H1 (cell line): Measurements from ENCODE around the gene CCDC93. TPM values are rescaled to one million over a fixed set of nuclear protein-coding genes. Genes with fewer than 3 reads are reported as not detected.

Source experiments
- CTCF ChIA-PET: fragments of 300-600 bp; sonication (Branson Sonifier 250); formaldehyde crosslinking; loops from one replicate; lab custom pipeline; 2021; ENCODE audit not compliant: partially characterized antibody; lab: Charles Lee
- POLR2A ChIA-PET: fragments of 300-600 bp; sonication (Branson Sonifier 250); formaldehyde crosslinking; loops from one replicate; lab custom pipeline; 2021; ENCODE audit warnings: inconsistent platforms; ENCODE audit not compliant: partially characterized antibody; lab: Charles Lee
- DNase-seq, 2 experiments: peaks; one replicate each; pipeline versions ENCODE4 v3.0.0 to v3.0.0-alpha.2; 2010 to 2022; ENCODE audit warnings: low spot score in 2 of 2, low read depth in 1 of 2, mixed read lengths in 1 of 2
- FAIRE-seq: peaks from 2 replicates; lab custom pipeline; 2011; peaks lifted over from hg19 to GRCh38; lab: Jason Lieb, UNC
- H2AFZ ChIP-seq: 2 replicates; pipeline ENCODE4 v1.8.1; 2012; ENCODE audit warnings: low read length, inconsistent platforms
- H2AK5ac ChIP-seq: 2 replicates; pipeline ENCODE4 v1.6.1; 2013; ENCODE audit warnings: low read depth, low read length
- H2BK120ac ChIP-seq: replicated peaks from 2 replicates; pipeline ENCODE3; 2013; ENCODE audit warnings: low read depth, low read length, inconsistent platforms
- H2BK12ac ChIP-seq: 2 replicates; pipeline ENCODE4 v1.6.1; 2013; ENCODE audit warnings: low read depth, low read length
- H2BK15ac ChIP-seq: 2 replicates; pipeline ENCODE4 v1.6.1; 2013; ENCODE audit warnings: low read length
- H2BK20ac ChIP-seq: 2 replicates; pipeline ENCODE4 v1.6.1; 2013; ENCODE audit warnings: low read length
- H2BK5ac ChIP-seq: 2 replicates; pipeline ENCODE4 v1.6.1; 2013; ENCODE audit warnings: low read depth, low read length
- H3K14ac ChIP-seq: 2 replicates; pipeline ENCODE4 v1.6.1; 2013; ENCODE audit warnings: inconsistent platforms; ENCODE audit not compliant: insufficient read length
- H3K18ac ChIP-seq: 2 replicates; pipeline ENCODE4 v1.6.1; 2013; ENCODE audit warnings: low read length; ENCODE audit errors: extremely low read depth
- H3K23ac ChIP-seq: 2 replicates; pipeline ENCODE4 v1.6.1; 2013; ENCODE audit warnings: inconsistent platforms; ENCODE audit not compliant: insufficient read length
- H3K23me2 ChIP-seq: 2 replicates; pipeline ENCODE4 v1.6.1; 2013; ENCODE audit warnings: low read depth, low read length
- H3K27ac ChIP-seq: 2 replicates; pipeline ENCODE4 v1.6.1; 2011; ENCODE audit warnings: low read depth, low read length, inconsistent platforms
- H3K27me3 ChIP-seq, 4 experiments: replicated peaks in 1 of 4; 1 replicate in 1 of 4; 2 replicates in 3 of 4; pipeline versions ENCODE4 v1.6.1 to v1.8.1; 2011 to 2013; ENCODE audit warnings: low read length in 3 of 4, mild to moderate bottlenecking in 3 of 4, inconsistent platforms in 2 of 4, mixed read lengths in 2 of 4, moderate library complexity in 1 of 4; ENCODE audit not compliant: control insufficient read depth in 3 of 4, insufficient read depth in 3 of 4; ENCODE audit errors: extremely low read depth in 1 of 4
- H3K36me3 ChIP-seq, 4 experiments: 2 replicates each; pipeline versions ENCODE4 v1.6.1 to v1.8.1; 2011 to 2013; ENCODE audit warnings: mild to moderate bottlenecking in 4 of 4, low read length in 3 of 4, moderate library complexity in 2 of 4, control low read depth in 1 of 4, inconsistent platforms in 1 of 4; ENCODE audit not compliant: insufficient read depth in 4 of 4, control insufficient read depth in 2 of 4
- H3K4ac ChIP-seq: replicated peaks from 2 replicates; pipeline ENCODE3; 2013; ENCODE audit warnings: low read length, low read depth, mixed read lengths, inconsistent platforms; ENCODE audit not compliant: insufficient read length
- H3K4me1 ChIP-seq, 4 experiments: replicated peaks in 1 of 4; 1 replicate in 1 of 4; 2 replicates in 3 of 4; pipeline versions ENCODE4 v1.6.1 to v1.8.1; 2011 to 2013; ENCODE audit warnings: low read length in 3 of 4, inconsistent platforms in 2 of 4, mixed read lengths in 1 of 4; ENCODE audit not compliant: insufficient read depth in 4 of 4, control insufficient read depth in 3 of 4
- H3K4me2 ChIP-seq, 2 experiments: 2 replicates each; pipeline versions ENCODE4 v1.6.1 to v1.8.1; 2011 to 2013; ENCODE audit warnings: low read depth in 2 of 2, low read length in 2 of 2, control low read depth in 1 of 2, inconsistent platforms in 1 of 2, mild to moderate bottlenecking in 1 of 2; ENCODE audit not compliant: insufficient read depth in 1 of 2
- H3K4me3 ChIP-seq, 4 experiments: fragments of 200-600, 300-600 bp in 1 of 4; sonication (generic), shearing (Covaris generic), sonication (Bioruptor Twin) in 1 of 4; 2 replicates each; pipeline versions ENCODE4 v1.5.1 to v1.8.1; 2011 to 2016; ENCODE audit warnings: low read length in 4 of 4, low read depth in 3 of 4, control low read depth in 2 of 4, inconsistent platforms in 2 of 4, mild to moderate bottlenecking in 2 of 4, mixed read lengths in 1 of 4, moderate library complexity in 1 of 4; ENCODE audit not compliant: insufficient read depth in 2 of 4; ENCODE audit errors: extremely low read depth in 1 of 4
- H3K56ac ChIP-seq: replicated peaks from 2 replicates; pipeline ENCODE3; 2013; ENCODE audit warnings: low read depth, mild to moderate bottlenecking, mixed read lengths, low read length, inconsistent platforms; ENCODE audit not compliant: insufficient read length
- H3K79me1 ChIP-seq: 2 replicates; pipeline ENCODE4 v1.6.1; 2013; ENCODE audit warnings: low read depth, low read length, control low read depth
- H3K79me2 ChIP-seq, 2 experiments: 2 replicates each; pipeline versions ENCODE4 v1.6.1 to v1.8.1; 2012 to 2013; ENCODE audit warnings: low read length in 2 of 2, mild to moderate bottlenecking in 2 of 2, inconsistent platforms in 1 of 2; ENCODE audit not compliant: insufficient read depth in 2 of 2, control insufficient read depth in 1 of 2
- H3K9ac ChIP-seq, 4 experiments: replicated peaks in 1 of 4; 1 replicate in 1 of 4; 2 replicates in 3 of 4; pipeline versions ENCODE4 v1.6.1 to v1.8.1; 2011 to 2013; ENCODE audit warnings: low read depth in 3 of 4, low read length in 3 of 4, control low read depth in 2 of 4, mild to moderate bottlenecking in 2 of 4, moderate library complexity in 2 of 4, inconsistent platforms in 1 of 4; ENCODE audit errors: extremely low read depth in 1 of 4
- H3K9me3 ChIP-seq, 2 experiments: 2 replicates each; pipeline versions ENCODE4 v1.6.1 to v1.8.1; 2012 to 2013; ENCODE audit warnings: mild to moderate bottlenecking in 2 of 2, moderate library complexity in 2 of 2, control low read depth in 1 of 2, inconsistent platforms in 1 of 2, low read depth in 1 of 2, low read length in 1 of 2, mixed read lengths in 1 of 2; ENCODE audit not compliant: insufficient read depth in 2 of 2
- H4K20me1 ChIP-seq, 2 experiments: replicated peaks in 1 of 2; 2 replicates each; pipeline versions ENCODE3 to v1.8.1; 2011 to 2013; ENCODE audit warnings: inconsistent platforms in 2 of 2, low read length in 2 of 2, mild to moderate bottlenecking in 1 of 2; ENCODE audit not compliant: insufficient read depth in 2 of 2, control insufficient read depth in 1 of 2
- H4K5ac ChIP-seq: 2 replicates; pipeline ENCODE4 v1.6.1; 2013; ENCODE audit warnings: low read length, low read depth, mixed read lengths, inconsistent platforms; ENCODE audit not compliant: insufficient read length
- H4K8ac ChIP-seq: 2 replicates; pipeline ENCODE4 v1.8.0; 2013; ENCODE audit warnings: mild to moderate bottlenecking, moderate library complexity, low read length, inconsistent platforms; ENCODE audit not compliant: insufficient read depth; ENCODE audit errors: extremely low read depth
- H4K91ac ChIP-seq: replicated peaks from 2 replicates; pipeline ENCODE3; 2013; ENCODE audit warnings: low read length, mixed read lengths, inconsistent platforms; ENCODE audit not compliant: insufficient read length
- ZNF274 ChIP-seq: IDR thresholded peaks from 2 replicates; pipeline ENCODE4 v1.7.0; 2012; ENCODE audit warnings: low read length, borderline replicate concordance; ENCODE audit errors: extremely low read depth
- polyA plus RNA-seq, 7 experiments: library from polyadenylated mRNA; depleted of rRNA in 3 of 7; stranded (reverse) in 5 of 7; unstranded in 2 of 7; fragments of >200 nt in 5 of 7; fragments of 200-250 nt in 2 of 7; gene quantifications; 1 replicate in 5 of 7; 2 replicates in 1 of 7; 4 replicates in 1 of 7; pipeline versions ENCODE4 v1.2.1 to v1.2.3, GENCODE V29; 2011 to 2013; ENCODE audit warnings: missing spikeins in 2 of 7, mixed read lengths in 2 of 7
- total RNA-seq: library from RNA; stranded (reverse); fragmentation: NEBNext Ultra II Directional; extraction: Animal tissue kit (Norgen Biotek cat#: 25700); gene quantifications from 2 replicates; pipeline ENCODE4 v1.2.1, GENCODE V29; 2021

Gene CCDC93
- total and polyA plus RNA-seq, 2 of the 8 experiments (the other 6 are each of a cell fraction or from before 2014, with no cell fraction given), result 5.5 to 18.0 TPM

DNA sequence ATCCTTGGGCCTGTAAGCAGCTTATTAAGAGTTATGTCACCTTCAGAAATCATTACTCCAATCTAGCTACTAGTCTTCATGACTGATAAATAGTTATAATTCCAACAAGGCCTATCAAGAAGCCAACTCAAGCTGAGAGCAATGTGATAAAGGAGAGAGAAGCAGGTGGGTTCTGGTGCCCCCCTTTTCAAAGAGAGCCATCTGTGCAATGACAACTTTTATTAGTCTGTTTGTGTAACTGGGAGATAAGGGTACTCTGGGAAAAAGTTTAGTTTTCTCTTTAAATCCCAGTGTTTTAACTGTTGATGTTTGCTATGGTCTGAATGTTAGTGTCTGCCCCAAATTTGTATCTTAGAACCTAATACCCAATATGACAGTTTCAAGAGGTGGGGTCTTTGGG, 60.6 kb downstream of the CCDC93 start:
- H4K20me1 ChIP-seq, result no peaks in the 10 kb centered on the region
- H2AK5ac ChIP-seq, result no peak overlapping the region
- no peak overlapping the region for H2BK120ac ChIP-seq
- no peaks in the 10 kb centered on the region for H3K9me3 ChIP-seq
- H4K5ac ChIP-seq, result no peak overlapping the region
- H2BK20ac ChIP-seq, result no peak overlapping the region
- FAIRE-seq (no peak), DNase-seq (no peak)
- TF ChIP-seq ZNF274, result no peak
- ChIA-PET CTCF (interaction anchor here (4.7 kb wide), 1 partner anchor 50 kb away, joined by 26 read pairs; no protein-coding TSS in a partner anchor), POLR2A (no interaction called here)
- no peak overlapping the region for H3K4ac ChIP-seq
- H3K79me1 ChIP-seq, result no peaks in the 10 kb centered on the region
- peaks cover 2 to 30% (median 15%) of the 10 kb centered on the region in 4 experiments for H3K36me3 ChIP-seq
- no peak overlapping the region for H2AFZ ChIP-seq
- no peaks in the 10 kb centered on the region for H3K79me2 ChIP-seq
- H3K4me1 ChIP-seq, result no peaks in the 10 kb centered on the region
- no peak overlapping the region for H3K23ac ChIP-seq
- H3K23me2 ChIP-seq, result no peaks in the 10 kb centered on the region
- H3K27me3 ChIP-seq, result no peaks in the 10 kb centered on the region
- H3K56ac ChIP-seq, result no peak overlapping the region
- H3K4me3 ChIP-seq, result no peak overlapping the region
- H2BK12ac ChIP-seq, result no peak overlapping the region
- no peak overlapping the region for H3K14ac ChIP-seq
- H3K18ac ChIP-seq, result no peak overlapping the region
- no peak overlapping the region for H2BK5ac ChIP-seq
- H3K27ac ChIP-seq, result no peak overlapping the region
- H4K8ac ChIP-seq, result no peak overlapping the region
- H4K91ac ChIP-seq, result no peak overlapping the region
- H2BK15ac ChIP-seq, result no peak overlapping the region
- H3K9ac ChIP-seq, result no peak overlapping the region
- no peak overlapping the region for H3K4me2 ChIP-seq
